GM18511 (cell line): ENCODE results near the gene SIGLEC7.
"Not testable (repeated sequence)": the region's sequence is repeated elsewhere in the genome, so short reads cannot be mapped to it uniquely, and the experiment has no call there.

ENCODE experiments used
- ATAC-seq: cut with Tn5 transposase; IDR thresholded peaks from one replicate; pipeline ENCODE4 v1.9.1; 2021; ENCODE audit warnings: mild to moderate bottlenecking, moderate library complexity; ENCODE audit not compliant: unreplicated experiment

SIGLEC7 gene

DNA sequence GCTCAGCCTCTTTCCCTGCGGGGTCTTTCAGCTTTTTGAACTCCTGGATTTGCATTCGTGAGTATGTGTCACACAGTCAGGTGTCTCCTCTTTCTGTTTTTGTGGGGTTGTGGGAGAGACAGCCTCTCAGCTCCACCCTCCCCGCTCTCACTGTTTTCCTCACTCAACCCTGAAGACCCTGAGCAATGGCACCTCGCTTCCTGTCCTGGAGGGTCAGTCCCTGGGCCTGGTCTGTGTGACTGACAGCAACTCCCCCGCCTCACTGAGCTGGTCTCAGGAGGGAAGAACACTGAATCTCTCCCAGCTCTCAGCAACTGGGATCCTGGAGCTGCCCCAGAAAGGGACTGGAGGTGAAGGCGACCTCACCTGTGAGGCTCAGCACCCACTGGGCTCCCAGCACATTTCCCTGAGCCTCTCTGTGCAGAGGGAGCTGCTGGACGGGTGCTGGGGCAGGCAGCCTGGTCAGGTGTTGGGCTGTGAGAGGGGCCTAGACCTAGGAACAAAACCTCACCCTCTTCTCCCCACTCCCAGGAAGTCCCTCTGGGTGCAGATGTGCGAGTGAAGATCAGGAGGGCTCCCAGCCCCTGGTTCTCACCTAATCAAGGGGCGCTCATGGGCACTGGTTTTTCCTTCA lies 4.2 kb upstream of the SIGLEC7 start:
- no peak for ATAC-seq

DNA sequence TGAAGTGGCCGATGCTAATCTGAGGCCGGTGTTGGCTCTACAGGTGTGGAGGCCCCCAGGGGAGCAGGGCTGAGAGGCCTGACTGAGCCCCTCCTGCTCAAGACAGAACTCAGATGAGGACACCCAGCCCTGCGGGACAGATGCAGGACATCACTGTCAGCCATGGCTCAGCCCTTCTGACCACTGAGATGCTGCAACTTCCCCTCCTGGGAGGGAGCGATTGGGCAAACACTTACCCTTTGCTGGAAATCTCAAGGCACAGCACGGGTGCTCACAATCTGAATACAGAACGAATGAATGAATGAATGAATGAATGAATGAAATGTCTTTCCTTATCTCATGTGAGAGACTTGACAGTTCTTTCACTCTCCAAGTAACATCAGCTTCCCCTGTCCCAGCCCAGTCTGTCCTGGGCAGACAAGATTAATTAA lies 3.5 kb upstream of the SIGLEC7 start:
- no peak for ATAC-seq

DNA sequence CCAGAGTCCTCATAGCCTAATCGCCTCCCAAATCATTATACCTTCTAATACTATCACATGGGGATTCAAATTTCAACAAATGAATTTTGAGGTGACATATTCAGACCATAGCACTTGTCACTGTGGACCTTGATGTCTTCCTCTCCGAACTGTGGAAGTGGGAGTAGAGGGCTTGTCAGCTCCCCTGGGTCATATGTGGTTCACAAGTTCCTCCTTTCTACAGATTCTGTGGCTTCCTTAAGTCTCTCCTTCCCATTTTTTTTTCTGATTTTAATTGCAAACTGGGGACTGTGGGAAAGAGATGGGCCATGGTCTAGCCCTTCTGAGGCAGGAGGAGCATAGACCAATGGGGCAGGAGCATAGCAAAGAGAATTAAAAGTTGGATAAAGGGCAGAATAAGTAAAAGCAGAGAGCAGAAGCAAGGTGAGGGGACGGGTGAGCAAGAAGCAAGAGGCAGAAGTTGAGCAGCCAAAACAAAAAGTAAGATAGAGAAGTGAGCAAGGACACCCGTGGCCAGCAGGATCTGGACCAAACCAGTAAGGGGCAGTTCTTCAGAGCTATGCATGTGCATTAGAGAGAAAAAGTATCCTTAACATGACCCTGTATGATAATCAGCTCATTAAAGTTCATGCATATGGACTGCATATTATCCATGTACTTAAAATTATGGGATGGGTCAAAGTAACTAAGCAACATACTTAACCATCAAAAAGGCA lies 2.6 kb upstream of the SIGLEC7 start:
- ATAC-seq, result no peak

DNA sequence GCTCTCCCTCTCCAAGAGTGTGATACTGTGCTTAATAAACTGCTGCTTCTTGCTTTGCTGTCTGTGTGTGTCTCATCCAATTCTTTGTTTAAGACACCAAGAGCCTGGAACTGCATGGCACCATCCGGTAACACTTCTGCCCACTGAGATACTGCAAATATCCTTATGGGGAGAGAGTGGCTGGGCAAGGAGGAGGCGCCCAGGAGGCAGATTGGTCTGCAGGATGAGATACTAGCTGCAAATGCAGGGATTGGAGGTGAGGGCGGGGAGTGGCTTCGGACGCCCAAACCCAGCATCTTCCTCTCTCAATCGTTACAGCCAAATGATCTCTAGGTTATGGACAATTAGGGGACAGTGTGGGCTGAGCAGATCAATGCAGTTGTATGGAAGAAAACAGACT lies 1.7 kb upstream of the SIGLEC7 start:
- no peak for ATAC-seq

DNA sequence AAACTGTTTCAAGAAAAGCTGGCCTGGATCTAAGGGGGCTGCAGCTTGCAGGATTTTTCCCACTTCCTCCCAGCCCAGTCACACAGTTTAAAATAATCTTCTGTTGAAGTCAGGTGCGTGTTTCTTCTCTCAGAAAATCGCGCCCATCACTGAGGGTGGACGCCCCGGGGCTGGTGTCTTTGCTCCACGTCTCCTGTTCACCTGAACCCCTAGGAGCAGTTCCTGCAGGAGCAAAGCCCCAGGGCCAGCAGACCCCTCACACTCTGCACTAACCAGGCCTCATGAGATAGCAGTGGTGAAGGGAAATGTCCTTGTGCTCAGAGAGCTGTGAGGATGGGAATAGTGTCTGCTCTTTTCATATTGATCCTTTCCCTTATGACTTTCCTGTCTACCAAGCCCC lies 920 bp upstream of the SIGLEC7 start:
- ATAC-seq, result no peak

DNA sequence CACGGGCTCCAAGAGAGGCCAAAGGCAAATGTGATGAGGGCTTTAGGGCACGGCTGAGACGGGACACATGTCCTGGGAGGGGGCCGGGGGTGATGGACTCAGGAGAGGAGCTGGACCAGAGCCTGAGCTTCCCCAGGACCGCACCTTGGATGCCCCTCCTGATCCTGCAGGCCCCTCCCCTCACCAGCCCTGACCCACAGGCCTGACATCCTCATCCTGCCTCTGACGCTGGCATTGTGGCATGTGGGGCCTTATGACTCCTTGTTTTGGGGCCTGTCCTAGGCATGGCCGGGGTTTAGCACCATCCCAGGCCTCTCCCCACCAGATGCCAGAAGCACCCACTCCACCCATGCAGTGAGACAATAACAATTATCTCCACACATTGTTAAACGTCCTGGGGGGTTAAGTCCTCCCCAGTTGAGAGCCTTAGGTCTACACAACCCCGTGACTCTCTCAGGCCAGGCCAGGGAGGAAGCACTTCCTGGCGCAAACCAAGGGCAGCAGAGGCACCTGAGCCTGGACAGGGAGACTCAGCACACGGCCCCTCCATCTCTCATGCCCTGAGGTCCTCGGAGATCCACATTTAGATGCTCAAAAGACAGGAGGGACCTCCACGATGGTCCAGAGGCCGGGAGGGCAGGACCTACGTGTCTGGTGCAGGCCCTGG lies 841 bp downstream of the SIGLEC7 start:
- not testable (repeated sequence) for ATAC-seq

DNA sequence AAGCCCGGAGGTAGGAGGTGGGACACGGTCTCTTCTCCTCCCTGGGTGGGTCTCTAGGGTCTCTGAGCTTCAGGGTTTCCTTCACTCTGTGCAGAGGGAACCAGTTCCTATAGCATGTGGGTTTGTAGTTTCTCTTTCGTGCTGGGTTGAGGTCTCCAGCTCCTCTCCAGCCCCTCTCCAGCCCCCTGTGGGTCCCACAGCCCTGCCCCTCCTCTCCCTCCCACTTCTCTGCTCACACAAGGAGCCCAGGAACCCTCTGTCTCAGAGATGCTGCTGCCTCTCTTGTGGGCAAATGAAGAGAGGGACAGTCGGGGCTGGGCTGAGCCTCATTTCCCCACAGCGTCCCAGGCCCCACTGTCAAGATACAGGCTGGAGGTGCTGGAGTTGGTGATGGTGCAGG lies 1.4 kb downstream of the SIGLEC7 start:
- ATAC-seq, result no peak

DNA sequence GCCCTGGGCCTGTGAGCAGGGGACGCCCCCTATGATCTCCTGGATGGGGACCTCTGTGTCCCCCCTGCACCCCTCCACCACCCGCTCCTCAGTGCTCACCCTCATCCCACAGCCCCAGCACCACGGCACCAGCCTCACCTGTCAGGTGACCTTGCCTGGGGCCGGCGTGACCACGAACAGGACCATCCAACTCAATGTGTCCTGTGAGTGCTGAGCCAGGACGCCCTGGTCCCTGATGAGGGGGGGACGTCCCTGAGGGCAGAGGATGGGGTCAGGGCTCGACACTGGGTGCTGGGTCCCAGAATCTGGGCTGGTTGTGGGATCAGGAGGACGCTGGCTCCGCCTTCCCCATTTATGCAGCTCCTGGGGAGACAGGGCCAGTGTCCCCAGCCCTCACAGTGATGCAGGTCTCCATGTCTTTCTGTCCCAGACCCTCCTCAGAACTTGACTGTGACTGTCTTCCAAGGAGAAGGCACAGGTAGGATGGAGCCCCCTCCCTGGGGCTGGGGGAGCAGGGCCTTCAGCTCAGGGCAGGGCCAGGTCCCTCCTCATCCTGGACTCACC lies 2.5 kb downstream of the SIGLEC7 start:
- ATAC-seq, result no peak

DNA sequence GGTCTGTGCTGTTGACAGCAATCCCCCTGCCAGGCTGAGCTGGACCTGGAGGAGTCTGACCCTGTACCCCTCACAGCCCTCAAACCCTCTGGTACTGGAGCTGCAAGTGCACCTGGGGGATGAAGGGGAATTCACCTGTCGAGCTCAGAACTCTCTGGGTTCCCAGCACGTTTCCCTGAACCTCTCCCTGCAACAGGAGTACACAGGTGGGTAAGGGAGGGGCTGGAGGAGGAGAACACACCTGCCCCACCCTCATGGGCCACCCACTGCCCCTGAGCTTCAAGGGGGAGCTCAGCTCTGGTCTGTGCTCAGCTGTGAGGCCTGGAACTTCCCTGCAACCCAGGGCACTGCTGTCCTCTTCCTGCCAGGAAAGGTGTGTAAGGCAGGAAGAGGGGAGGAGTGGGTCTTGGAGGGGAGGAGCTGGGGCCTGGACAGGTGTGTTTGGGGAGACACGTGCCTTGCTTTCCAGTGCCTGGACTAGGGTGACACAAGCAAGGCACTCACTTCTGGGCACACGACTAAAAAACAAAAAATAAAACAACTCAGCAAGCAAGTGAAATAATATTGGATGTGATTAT lies 3.9 kb downstream of the SIGLEC7 start:
- no peak for ATAC-seq

DNA sequence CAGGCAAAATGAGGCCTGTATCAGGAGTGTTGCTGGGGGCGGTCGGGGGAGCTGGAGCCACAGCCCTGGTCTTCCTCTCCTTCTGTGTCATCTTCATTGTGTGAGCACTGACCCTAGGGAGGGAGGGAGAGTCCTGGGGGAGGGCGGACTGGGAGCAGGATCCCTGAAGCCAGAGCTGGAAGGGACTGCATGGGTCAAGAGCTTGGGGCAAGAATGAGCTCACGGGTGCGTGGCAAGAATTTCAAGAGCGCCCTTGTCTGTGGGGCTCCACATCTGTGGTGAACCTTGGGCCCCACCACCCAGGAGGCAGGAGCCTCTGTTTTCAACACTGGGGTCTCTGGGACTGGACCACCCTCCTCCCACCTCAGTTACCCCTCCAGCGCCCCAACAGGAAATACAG lies 4.7 kb downstream of the SIGLEC7 start:
- ATAC-seq, result no peak

DNA sequence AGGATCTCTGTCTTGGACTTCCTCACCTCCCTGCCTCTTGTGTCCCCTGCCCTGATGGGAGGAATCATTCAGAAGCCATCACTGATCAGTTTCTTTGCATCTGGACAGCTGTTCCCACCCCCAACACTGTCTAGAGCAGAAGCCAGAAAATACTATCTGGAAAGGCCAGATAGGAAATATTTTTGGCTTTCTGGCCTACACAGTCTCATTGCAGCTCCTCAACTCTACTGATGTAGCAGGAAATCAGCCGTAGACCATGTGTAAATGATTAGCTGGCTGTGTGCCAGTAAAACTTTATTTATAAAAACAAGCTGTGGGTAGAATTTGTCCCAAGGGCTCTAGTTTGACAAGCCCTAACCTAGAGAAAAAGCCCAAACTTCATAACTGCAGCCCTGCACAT lies 5.6 kb downstream of the SIGLEC7 start:
- no peak for ATAC-seq

DNA sequence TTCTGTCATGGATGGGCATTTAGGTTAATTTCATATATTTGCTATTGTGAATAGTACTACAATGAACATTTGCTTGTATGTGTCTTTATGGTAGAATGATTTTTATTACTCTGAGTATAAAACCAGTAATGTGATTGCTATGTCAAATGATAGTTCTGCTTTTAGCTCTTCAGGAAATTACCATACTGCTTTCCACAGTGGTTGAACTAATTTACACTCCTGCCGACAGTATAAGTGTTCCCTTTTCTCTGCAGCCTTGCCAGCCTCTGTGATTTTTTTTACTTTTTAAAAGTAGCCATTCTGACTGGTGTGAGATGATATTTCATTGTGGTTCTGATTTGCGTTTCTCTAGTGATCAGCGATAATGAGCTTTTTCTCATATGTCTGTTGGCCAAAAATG lies 6.5 kb downstream of the SIGLEC7 start:
- ATAC-seq, result no peak

DNA sequence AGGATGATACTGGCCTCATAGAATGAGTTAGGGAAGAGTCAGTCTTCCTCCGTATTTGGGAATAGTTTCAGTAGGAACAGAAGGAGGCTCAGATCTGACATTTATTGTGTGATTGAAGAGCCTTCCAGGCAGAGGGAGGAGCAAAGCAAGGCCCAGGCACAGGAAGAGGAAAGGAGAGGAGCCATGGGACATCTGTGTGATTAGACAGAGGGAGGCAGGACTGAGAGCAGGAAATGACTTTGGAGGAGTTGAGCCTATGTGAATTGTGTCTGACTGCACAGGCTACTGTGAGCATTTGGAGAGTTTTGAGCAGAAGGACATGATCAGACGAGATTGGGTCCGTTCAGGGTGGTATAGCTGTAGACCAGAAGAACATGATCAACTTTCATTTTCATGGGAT lies 8.5 kb downstream of the SIGLEC7 start:
- no peak for ATAC-seq

DNA sequence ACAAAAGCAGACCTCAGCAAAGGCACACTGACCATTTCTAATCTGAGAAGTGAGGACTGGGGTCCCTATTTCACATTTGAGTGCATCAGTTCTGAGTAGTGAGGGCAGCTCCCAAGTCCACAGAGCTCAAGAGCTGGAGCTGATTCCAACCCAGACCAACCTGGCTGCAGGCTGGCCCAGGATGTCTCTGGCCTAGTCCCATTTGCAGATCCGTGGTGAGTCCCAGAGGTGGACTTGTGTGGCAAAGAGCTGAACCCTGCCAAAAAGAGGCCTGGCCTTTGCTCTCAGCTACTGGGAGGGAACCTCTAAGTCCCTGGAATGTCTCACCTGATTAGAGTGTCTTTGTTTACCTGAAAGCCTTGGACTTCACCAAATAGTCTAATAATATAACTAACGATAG lies 14.6 kb downstream of the SIGLEC7 start:
- ATAC-seq, result no peak

DNA sequence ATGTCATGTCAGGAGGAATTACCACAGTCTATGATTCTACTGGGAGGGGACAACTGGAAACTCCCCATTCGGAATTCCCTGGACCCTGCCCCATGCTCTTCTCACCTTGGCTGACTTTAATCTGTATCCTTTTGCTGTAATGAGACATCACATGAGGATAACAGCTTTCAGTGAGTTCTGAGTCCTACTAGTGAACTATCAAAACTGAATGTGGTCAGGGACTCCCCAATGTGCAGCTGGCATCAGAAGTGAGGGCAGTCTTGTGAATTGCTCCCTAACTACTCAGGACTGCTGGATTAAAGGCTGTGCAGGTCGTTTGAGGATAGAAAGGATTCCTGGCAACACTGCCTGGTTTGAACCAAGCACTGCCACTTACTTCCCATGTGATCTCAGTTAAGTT lies 15.2 kb downstream of the SIGLEC7 start:
- no peak for ATAC-seq

DNA sequence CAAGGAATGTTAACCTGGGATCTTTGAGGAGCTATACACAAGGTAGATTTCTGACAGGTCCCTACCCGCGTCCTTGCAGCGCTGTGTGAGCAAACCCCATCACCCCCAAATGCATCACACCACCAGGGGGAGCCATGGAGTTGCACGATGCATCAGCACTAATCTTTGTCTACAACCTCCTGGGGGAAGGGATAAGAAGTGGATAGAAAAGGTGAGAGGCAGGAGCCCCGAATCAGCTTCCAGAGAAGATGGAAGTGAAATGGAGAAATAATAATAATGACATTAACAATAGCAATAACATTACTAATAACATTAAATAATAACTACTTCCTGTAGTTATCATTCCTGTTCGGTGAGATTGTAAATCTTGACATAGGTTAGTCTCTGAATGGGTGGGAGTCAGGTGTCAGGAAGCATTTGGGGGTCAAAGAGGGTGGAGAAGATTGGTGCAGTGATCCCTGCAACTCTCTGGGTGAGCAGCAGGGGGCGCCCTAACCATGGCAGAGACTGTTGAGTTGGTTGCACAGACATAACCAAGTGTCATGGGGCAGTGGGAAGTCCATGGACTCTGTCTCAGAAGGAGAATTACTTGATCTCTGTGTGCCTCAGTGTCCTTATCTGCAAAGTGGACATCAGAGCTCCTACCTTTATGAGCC lies 16.5 kb downstream of the SIGLEC7 start:
- ATAC-seq, result no peak

DNA sequence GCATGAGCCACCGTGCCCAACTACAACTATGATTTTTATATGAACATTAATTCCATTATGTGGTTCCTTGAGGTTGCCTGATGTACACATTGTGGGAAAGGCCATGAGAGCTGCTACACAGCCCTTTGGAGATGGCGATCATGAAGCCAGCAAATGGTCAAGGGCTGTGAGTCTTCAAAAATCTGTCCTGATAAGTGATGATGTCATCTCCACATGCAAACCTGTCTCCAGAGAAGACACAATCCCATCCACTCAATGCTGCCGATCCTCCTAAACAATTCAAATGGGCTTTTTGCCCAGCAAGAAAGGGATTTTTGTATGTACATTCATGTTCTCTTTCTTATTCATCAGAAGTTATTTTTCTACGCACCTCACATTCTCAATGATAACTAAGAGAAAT lies 17.6 kb downstream of the SIGLEC7 start:
- no peak for ATAC-seq

DNA sequence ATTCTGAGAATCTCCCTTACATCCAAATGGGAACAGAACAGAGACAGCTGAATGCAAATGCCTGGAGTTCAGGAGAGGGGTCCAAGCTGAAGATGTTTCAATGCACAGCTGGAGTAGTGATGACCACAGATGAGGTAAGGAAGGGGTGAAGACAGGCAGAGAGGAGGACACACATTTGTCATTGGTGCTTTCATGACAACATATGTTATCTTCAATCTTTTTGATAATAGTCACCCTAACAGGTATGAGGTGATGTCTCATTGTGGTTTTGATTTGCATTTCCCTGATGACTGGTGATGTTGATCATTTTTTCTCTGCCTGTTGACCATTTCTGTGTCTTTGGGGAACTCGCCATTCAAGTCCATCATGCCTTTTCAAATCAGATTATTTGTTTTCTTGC lies 19.2 kb downstream of the SIGLEC7 start:
- no peak for ATAC-seq

DNA sequence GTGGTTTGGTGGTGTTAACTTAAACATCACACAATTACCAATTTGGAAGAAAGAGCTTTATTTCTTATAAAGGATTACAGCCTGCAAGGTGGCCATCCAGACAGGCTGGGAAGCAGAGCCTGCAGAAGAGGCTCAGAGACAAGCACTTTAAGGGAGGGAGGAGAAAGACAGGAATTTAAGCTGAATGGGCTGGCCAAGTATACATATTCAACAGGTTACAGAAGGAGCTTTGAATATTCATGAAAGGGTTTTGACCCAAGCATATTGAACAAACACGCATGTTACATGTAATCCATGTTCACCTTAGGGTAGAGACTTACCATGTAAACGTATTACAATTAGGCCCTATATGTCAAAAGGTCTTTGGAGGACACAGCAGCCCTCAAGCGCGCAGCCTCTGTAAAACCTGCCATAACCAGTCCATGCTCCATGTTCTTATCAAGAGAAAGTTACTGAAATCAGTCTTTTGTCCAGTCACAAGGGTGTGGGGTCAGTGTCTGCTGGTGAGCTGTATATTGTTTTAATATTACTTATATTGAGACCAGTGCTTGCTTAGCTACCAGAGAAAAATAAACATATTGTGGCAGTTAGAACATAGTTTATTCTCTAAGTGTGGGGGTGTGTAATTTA lies 19.9 kb downstream of the SIGLEC7 start:
- no peak for ATAC-seq

DNA sequence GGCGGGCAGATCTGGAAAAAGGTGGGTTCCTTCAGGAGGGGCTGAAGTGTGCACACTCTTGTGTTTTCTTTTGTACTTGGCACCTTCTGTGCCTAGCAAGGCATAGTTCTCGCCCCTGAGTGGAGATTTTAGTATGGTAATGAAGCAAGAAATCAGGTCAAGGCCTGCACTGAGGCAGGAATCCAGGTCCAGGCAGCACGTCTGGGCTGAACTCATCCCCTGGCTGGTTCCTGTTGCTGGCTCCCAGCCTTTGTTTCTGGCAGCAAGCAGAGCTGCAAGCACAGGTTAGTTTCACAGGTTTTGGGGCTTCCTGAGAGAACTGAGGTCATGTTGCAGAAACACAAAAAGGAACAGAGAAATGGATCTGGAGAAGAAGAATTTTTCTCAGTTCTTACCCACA lies 21.2 kb downstream of the SIGLEC7 start:
- ATAC-seq, result no peak

DNA sequence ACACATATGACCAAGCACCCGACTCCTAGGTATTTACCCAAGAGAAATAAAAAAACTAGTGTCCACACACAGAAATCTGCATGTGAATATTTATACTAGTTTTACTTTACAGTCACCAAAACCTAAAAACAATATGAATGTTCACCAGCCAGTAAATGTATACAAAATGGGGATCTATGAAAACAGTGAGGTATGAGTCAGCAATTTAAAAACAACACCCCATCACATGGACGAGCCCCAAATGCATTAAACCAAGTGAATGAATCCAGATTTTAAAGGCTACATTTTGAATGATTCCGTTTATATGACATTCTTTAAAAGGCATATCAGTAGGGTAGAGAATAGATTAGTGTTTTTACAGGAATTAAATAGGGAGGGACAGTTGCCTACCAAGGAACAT lies 22.1 kb downstream of the SIGLEC7 start:
- ATAC-seq, result no peak
